HG03135 (cell line): ENCODE measurements around the gene SMYD3.

Experiments
- ATAC-seq: cut with Tn5 transposase; IDR thresholded peaks from one replicate; pipeline ENCODE4 v1.9.1; 2021; ENCODE audit warnings: mild to moderate bottlenecking, moderate library complexity; ENCODE audit not compliant: unreplicated experiment

SMYD3 gene

GRCh38 chr1:246417813-246418564 lies 89.1 kb downstream of the SMYD3 start:
- ATAC-seq = no peak

GRCh38 chr1:246417152-246417812 lies 89.8 kb downstream of the SMYD3 start:
- ATAC-seq = no peak

- no peak for ATAC-seq
Observed at GRCh38 chr1:246416261-246416660, 90.8 kb downstream of the SMYD3 start.

GRCh38 chr1:246415028-246415427 lies 92.1 kb downstream of the SMYD3 start:
- no peak for ATAC-seq

GRCh38 chr1:246413430-246413829 lies 93.6 kb downstream of the SMYD3 start:
- no peak for ATAC-seq

GRCh38 chr1:246404078-246404477 lies 103.0 kb downstream of the SMYD3 start:
- no peak for ATAC-seq

- no peak for ATAC-seq
Observed at GRCh38 chr1:246398126-246398813, 108.8 kb downstream of the SMYD3 start.

- no peak for ATAC-seq
Observed at GRCh38 chr1:246397046-246397445, 110.0 kb downstream of the SMYD3 start.

GRCh38 chr1:246396322-246396721 lies 110.8 kb downstream of the SMYD3 start:
- no peak for ATAC-seq

- ATAC-seq = no peak
Observed at GRCh38 chr1:246394121-246394520, 113.0 kb downstream of the SMYD3 start.

GRCh38 chr1:246390855-246391254 lies 116.2 kb downstream of the SMYD3 start:
- ATAC-seq = no peak

GRCh38 chr1:246384616-246385015 lies 122.5 kb downstream of the SMYD3 start:
- ATAC-seq = no peak

- no peak for ATAC-seq
Observed at GRCh38 chr1:246383791-246384190, 123.3 kb downstream of the SMYD3 start.

- no peak for ATAC-seq
Observed at GRCh38 chr1:246383239-246383589, 123.9 kb downstream of the SMYD3 start.

- ATAC-seq = no peak
Observed at GRCh38 chr1:246382589-246383238, 124.4 kb downstream of the SMYD3 start.

GRCh38 chr1:246381452-246381851 lies 125.6 kb downstream of the SMYD3 start:
- ATAC-seq = no peak

GRCh38 chr1:246377625-246378153 lies 129.4 kb downstream of the SMYD3 start:
- ATAC-seq = no peak

- no peak for ATAC-seq
Observed at GRCh38 chr1:246373828-246374569, 133.1 kb downstream of the SMYD3 start.

- no peak for ATAC-seq
Observed at GRCh38 chr1:246372559-246372958, 134.5 kb downstream of the SMYD3 start.

GRCh38 chr1:246367041-246367440 lies 140.0 kb downstream of the SMYD3 start:
- no peak for ATAC-seq

- ATAC-seq = no peak
Observed at GRCh38 chr1:246365708-246366107, 141.4 kb downstream of the SMYD3 start.
